Neural progenitor cell (in vitro differentiated cells): Measurements from ENCODE around the gene PDCD4.

Source experiments
- EZH2 ChIP-seq: fragments of 200-600 bp; sonication (generic); IDR thresholded peaks from 2 replicates; pipeline ENCODE4 v1.6.1; 2017; ENCODE audit warnings: antibody characterized with exemption, mild to moderate bottlenecking, moderate library complexity
- TF ChIP-seq, protein P1 (sequence below): fragments of 200-600 bp; sonication (generic); IDR thresholded peaks from 2 replicates; pipeline ENCODE4 v1.5.1; 2017; ENCODE audit warnings: antibody characterized with exemption, mild to moderate bottlenecking

DNA sequence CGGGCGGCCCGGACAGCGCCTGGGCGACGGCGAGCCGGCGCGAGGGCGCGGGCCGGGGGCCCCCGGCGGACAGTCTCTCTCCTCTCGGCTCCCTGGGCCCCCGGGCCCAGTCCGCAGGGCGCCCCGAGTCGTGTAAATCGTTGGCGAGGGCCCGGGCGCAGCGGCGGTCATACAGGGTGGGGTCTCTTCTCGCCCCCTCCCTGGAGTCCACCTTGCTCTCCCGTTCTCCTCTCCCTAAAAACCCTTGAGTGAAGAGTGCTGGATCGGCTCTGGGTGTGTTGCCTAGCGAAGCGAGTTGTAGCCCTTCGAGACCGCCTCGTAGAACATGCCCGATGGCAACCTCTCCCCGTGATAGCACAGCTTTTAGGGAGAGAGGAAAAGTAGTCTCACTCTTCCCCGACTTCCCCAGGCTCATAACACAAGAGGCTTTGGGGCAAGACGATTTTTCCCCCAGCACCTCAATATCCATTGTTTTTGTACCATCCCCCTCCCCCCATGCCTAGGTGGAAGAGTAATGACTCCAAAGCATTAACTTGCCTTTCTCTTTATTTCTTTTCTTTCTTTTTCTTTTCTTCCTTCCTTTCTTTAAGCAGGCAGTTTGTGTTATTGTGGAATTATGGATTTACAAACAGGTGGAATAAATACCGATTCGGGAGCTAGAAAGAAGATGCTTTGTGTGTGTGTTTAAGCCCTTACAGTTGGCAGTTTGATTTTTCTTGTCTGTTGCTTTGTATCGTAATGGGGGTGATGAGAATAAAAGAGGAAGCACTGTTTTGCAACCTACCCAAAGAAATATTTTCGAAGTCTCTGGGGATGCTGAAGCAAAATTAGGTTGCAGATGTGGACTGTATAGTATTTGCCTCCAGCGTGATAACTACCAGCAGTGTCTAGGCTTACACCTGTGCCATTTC is 48.5 kb downstream of the PDCD4 start:
- no peak for TF ChIP-seq EZH2
- TF ChIP-seq, protein P1, sequence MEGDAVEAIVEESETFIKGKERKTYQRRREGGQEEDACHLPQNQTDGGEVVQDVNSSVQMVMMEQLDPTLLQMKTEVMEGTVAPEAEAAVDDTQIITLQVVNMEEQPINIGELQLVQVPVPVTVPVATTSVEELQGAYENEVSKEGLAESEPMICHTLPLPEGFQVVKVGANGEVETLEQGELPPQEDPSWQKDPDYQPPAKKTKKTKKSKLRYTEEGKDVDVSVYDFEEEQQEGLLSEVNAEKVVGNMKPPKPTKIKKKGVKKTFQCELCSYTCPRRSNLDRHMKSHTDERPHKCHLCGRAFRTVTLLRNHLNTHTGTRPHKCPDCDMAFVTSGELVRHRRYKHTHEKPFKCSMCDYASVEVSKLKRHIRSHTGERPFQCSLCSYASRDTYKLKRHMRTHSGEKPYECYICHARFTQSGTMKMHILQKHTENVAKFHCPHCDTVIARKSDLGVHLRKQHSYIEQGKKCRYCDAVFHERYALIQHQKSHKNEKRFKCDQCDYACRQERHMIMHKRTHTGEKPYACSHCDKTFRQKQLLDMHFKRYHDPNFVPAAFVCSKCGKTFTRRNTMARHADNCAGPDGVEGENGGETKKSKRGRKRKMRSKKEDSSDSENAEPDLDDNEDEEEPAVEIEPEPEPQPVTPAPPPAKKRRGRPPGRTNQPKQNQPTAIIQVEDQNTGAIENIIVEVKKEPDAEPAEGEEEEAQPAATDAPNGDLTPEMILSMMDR: no peak
